GM18519 (cell line): ENCODE data around the gene UNC119.
"Not testable (repeated sequence)": the region's sequence is repeated elsewhere in the genome, so short reads cannot be mapped to it uniquely, and the experiment has no call there.

ENCODE experiments used
- ATAC-seq: cut with Tn5 transposase; IDR thresholded peaks from one replicate; pipeline ENCODE4 v1.9.1; 2021; ENCODE audit warnings: mild to moderate bottlenecking, moderate library complexity; ENCODE audit not compliant: unreplicated experiment, low FRiP score

UNC119 gene

GRCh38 chr17:28523876-28524275 lies 28.5 kb downstream of the UNC119 start:
- no peak for ATAC-seq

- ATAC-seq: no peak
Measured at GRCh38 chr17:28523186-28523585, 29.2 kb downstream of the UNC119 start.

- not testable (repeated sequence) for ATAC-seq
Measured at GRCh38 chr17:28522281-28522680, 30.1 kb downstream of the UNC119 start.

GRCh38 chr17:28521311-28522085 lies 30.9 kb downstream of the UNC119 start:
- no peak for ATAC-seq

GRCh38 chr17:28520687-28521086 lies 31.7 kb downstream of the UNC119 start:
- no peak for ATAC-seq

- no peak for ATAC-seq
Measured at GRCh38 chr17:28519236-28519635, 33.2 kb downstream of the UNC119 start.

GRCh38 chr17:28518578-28518977 lies 33.8 kb downstream of the UNC119 start:
- no peak for ATAC-seq

- no peak for ATAC-seq
Measured at GRCh38 chr17:28518132-28518531, 34.3 kb downstream of the UNC119 start.

GRCh38 chr17:28515518-28515917 lies 36.9 kb downstream of the UNC119 start:
- ATAC-seq: no peak

GRCh38 chr17:28514561-28515002 lies 37.8 kb downstream of the UNC119 start:
- no peak for ATAC-seq

- no peak for ATAC-seq
Measured at GRCh38 chr17:28513476-28513875, 38.9 kb downstream of the UNC119 start.

GRCh38 chr17:28511858-28512461 lies 40.5 kb downstream of the UNC119 start:
- ATAC-seq: no peak

- ATAC-seq: no peak
Measured at GRCh38 chr17:28509789-28510188, 42.6 kb downstream of the UNC119 start.

- no peak for ATAC-seq
Measured at GRCh38 chr17:28508211-28508724, 44.2 kb downstream of the UNC119 start.

GRCh38 chr17:28507567-28508203 lies 44.7 kb downstream of the UNC119 start:
- no peak for ATAC-seq

GRCh38 chr17:28506763-28507487 lies 45.5 kb downstream of the UNC119 start:
- no peak for ATAC-seq

GRCh38 chr17:28505986-28506665 lies 46.3 kb downstream of the UNC119 start, which contains the start of gene FOXN1:
Gene FOXN1 (plus strand): TSS chr17:28506348. CDS start chr17:28523970, 17,622 bp downstream.
- ATAC-seq: no peak

- no peak for ATAC-seq
Measured at GRCh38 chr17:28503420-28503819, 49.0 kb downstream of the UNC119 start.

GRCh38 chr17:28501421-28502284 lies 50.8 kb downstream of the UNC119 start:
- ATAC-seq: no peak
